GM23338 (cell line): ENCODE results near the gene ITPRIPL1. TPM values are rescaled to one million over a fixed set of nuclear protein-coding genes. Genes with fewer than 3 reads are reported as not detected.

Experiments used
- ATAC-seq: fragments of 200-7000 bp; cut with Tn5 transposase; 3 replicates; pipeline ENCODE4 v1.9.1; 2020
- DNase-seq: peaks from one replicate; pipeline ENCODE4 v3.0.0-alpha.2; 2015; ENCODE audit warnings: low spot score
- H2AFZ ChIP-seq: fragments of 200-600 bp; sonication (generic); 2 replicates; pipeline ENCODE4 v1.8.0; 2016; ENCODE audit warnings: antibody characterized with exemption, mild to moderate bottlenecking, moderate library complexity
- H3F3A ChIP-seq: fragments of 200-600 bp; sonication (generic); replicated peaks from 2 replicates; pipeline ENCODE4 v1.8.0; 2017; ENCODE audit warnings: antibody characterized with exemption, mixed run types, low read depth
- H3K27ac ChIP-seq: fragments of 200-600 bp; sonication (generic); 2 replicates; pipeline ENCODE4 v1.6.1; 2016; ENCODE audit warnings: low read depth
- H3K27me3 ChIP-seq: fragments of 200-600 bp; sonication (generic); 2 replicates; pipeline ENCODE4 v1.8.0; 2016; ENCODE audit warnings: mild to moderate bottlenecking, mixed run types, moderate library complexity; ENCODE audit not compliant: insufficient read depth
- H3K36me3 ChIP-seq: fragments of 200-600 bp; sonication (generic); 2 replicates; pipeline ENCODE4 v1.8.0; 2016; ENCODE audit warnings: mild to moderate bottlenecking; ENCODE audit not compliant: insufficient read depth
- H3K4me1 ChIP-seq: fragments of 200-600 bp; sonication (generic); 2 replicates; pipeline ENCODE4 v1.8.0; 2016; ENCODE audit warnings: mild to moderate bottlenecking, moderate library complexity; ENCODE audit not compliant: insufficient read depth
- H3K4me2 ChIP-seq: fragments of 200-600 bp; sonication (generic); 2 replicates; pipeline ENCODE4 v1.7.1; 2017; ENCODE audit warnings: mixed run types
- H3K4me3 ChIP-seq: fragments of 200-600 bp; sonication (generic); 2 replicates; pipeline ENCODE4 v1.6.1; 2016; ENCODE audit warnings: mixed run types
- H3K79me2 ChIP-seq: fragments of 200-600 bp; sonication (generic); replicated peaks from 2 replicates; pipeline ENCODE4 v1.8.0; 2017; ENCODE audit warnings: mild to moderate bottlenecking; ENCODE audit not compliant: insufficient read depth
- H3K9me2 ChIP-seq: fragments of 200-600 bp; sonication (generic); 2 replicates; pipeline ENCODE4 v1.8.0; 2017; ENCODE audit not compliant: insufficient read depth
- H4K20me1 ChIP-seq: fragments of 200-600 bp; sonication (generic); replicated peaks from 2 replicates; pipeline ENCODE4 v1.8.0; 2017; ENCODE audit warnings: mild to moderate bottlenecking; ENCODE audit not compliant: insufficient read depth
- H3K27ac Mint-ChIP-seq: 2 replicates; pipeline ENCODE4 v1.8.0; 2020; ENCODE audit warnings: inconsistent platforms, mild to moderate bottlenecking, moderate library complexity, mixed read lengths
- H3K27me3 Mint-ChIP-seq: 3 replicates; pipeline ENCODE4 v1.8.0; 2022; ENCODE audit warnings: low read depth, mild to moderate bottlenecking, moderate library complexity, mixed read lengths, inconsistent platforms; ENCODE audit not compliant: insufficient read depth, poor library complexity
- H3K36me3 Mint-ChIP-seq: 3 replicates; pipeline ENCODE4 v1.8.0; 2021; ENCODE audit warnings: low read depth, mild to moderate bottlenecking, inconsistent platforms, moderate library complexity, mixed read lengths
- H3K4me1 Mint-ChIP-seq: 3 replicates; pipeline ENCODE4 v1.8.0; 2020; ENCODE audit warnings: mild to moderate bottlenecking, inconsistent platforms, mixed read lengths
- H3K4me3 Mint-ChIP-seq: 3 replicates; pipeline ENCODE4 v1.8.0; 2021; ENCODE audit warnings: moderate library complexity, mild to moderate bottlenecking, inconsistent platforms, mixed read lengths
- H3K9me3 Mint-ChIP-seq: 3 replicates; pipeline ENCODE4 v1.8.0; 2020; ENCODE audit warnings: moderate library complexity, mild to moderate bottlenecking, inconsistent platforms, mixed read lengths
- CREB1 ChIP-seq: fragments of 250-450 bp; sonication (Bioruptor Pico); IDR thresholded peaks from 2 replicates; pipeline ENCODE4 v1.5.0; 2020; ENCODE audit warnings: low read depth, mild to moderate bottlenecking, moderate library complexity
- EZH2 ChIP-seq: fragments of 200-600 bp; sonication (generic); IDR thresholded peaks from one replicate; pipeline ENCODE4 v1.8.0; 2017; ENCODE audit warnings: antibody characterized with exemption, mild to moderate bottlenecking, low read depth; ENCODE audit not compliant: unreplicated experiment
- EZH2phosphoT487 ChIP-seq: fragments of 200-600 bp; sonication (generic); IDR thresholded peaks from one replicate; pipeline ENCODE4 v1.8.1; 2018; ENCODE audit warnings: antibody characterized with exemption; ENCODE audit not compliant: unreplicated experiment
- NANOG ChIP-seq: IDR thresholded peaks from 2 replicates; pipeline ENCODE4 v1.6.1; 2016; ENCODE audit warnings: antibody characterized with exemption, borderline replicate concordance
- POLR2AphosphoS5 ChIP-seq: IDR thresholded peaks from 2 replicates; pipeline ENCODE4 v1.6.1; 2016; ENCODE audit warnings: antibody characterized with exemption, low read depth
- STAT1 ChIP-seq: IDR thresholded peaks from one replicate; pipeline ENCODE4 v1.6.1; 2016; ENCODE audit warnings: antibody characterized with exemption; ENCODE audit not compliant: unreplicated experiment
- ZNF114 ChIP-seq: fragments of 250-450 bp; sonication (Bioruptor Pico); IDR thresholded peaks from 2 replicates; pipeline ENCODE4 v1.5.0; 2020; ENCODE audit warnings: mild to moderate bottlenecking, moderate library complexity
- ZNF331 ChIP-seq: fragments of 250-450 bp; sonication (Bioruptor Pico); IDR thresholded peaks from 2 replicates; pipeline ENCODE4 v1.5.0; 2020; ENCODE audit warnings: low read depth, mild to moderate bottlenecking, moderate library complexity
- polyA plus RNA-seq: library from polyadenylated mRNA; unstranded; fragments of >200 nt; fragmentation: Nextera tagmentation; extraction: Ambion mirVana; gene quantifications from 2 replicates; pipeline ENCODE4 v1.2.1, GENCODE V29; 2016
- total RNA-seq: library from RNA; depleted of rRNA; stranded (reverse); fragments of >200 nt; shearing (Covaris generic); gene quantifications from 2 replicates; pipeline ENCODE4 v1.2.3, GENCODE V29; 2014
- TF ChIP-seq, protein P1 (sequence below), 2 experiments: fragments of 200-600 bp in 1 of 2; sonication (generic) in 1 of 2; conservative IDR thresholded peaks; 2 replicates each; pipeline versions ENCODE4 v1.5.1 to v1.6.1; 2016 to 2017; ENCODE audit warnings: antibody characterized with exemption in 2 of 2, low read depth in 2 of 2, mild to moderate bottlenecking in 2 of 2, moderate library complexity in 1 of 2
- TF ChIP-seq, protein P2 (sequence below): IDR thresholded peaks from 2 replicates; pipeline ENCODE4 v1.6.1; 2016; ENCODE audit warnings: antibody characterized with exemption
- TF ChIP-seq, protein P3 (sequence below): IDR thresholded peaks from one replicate; pipeline ENCODE4 v1.6.1; 2018; ENCODE audit warnings: antibody characterized with exemption; ENCODE audit not compliant: unreplicated experiment

Gene ITPRIPL1
- total and polyA plus RNA-seq, 2 experiments from 2014 or later: 5.3 to 14.0 TPM

DNA sequence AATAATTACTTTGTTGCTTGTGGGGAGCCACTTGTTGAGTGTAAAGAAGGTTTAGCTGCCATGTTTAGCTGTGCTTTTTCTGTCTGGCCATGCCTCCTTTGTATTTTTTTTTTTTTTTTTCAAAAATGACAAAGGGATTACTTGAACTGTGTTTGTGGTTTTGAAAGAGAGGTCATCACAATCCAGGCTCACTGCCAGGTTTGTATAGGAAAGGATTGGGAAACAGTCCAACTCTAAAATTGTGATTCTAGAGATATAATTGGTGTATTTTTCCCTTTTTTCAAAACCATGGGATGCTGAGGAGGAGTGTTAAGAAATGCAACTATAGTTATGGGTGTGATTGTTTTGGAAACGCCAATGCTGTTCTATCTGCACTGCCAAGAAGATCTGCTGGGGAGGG lies 4.3 kb downstream of the ITPRIPL1 start (continued):
- TF ChIP-seq CREB1 (no peak), STAT1 (no peak), EZH2phosphoT487 (no peak), ZNF331 (CRISPR knock-in tag) (no peak), NANOG (no peak), EZH2 (no peak), ZNF114 (no peak)
- TF ChIP-seq, protein P1, sequence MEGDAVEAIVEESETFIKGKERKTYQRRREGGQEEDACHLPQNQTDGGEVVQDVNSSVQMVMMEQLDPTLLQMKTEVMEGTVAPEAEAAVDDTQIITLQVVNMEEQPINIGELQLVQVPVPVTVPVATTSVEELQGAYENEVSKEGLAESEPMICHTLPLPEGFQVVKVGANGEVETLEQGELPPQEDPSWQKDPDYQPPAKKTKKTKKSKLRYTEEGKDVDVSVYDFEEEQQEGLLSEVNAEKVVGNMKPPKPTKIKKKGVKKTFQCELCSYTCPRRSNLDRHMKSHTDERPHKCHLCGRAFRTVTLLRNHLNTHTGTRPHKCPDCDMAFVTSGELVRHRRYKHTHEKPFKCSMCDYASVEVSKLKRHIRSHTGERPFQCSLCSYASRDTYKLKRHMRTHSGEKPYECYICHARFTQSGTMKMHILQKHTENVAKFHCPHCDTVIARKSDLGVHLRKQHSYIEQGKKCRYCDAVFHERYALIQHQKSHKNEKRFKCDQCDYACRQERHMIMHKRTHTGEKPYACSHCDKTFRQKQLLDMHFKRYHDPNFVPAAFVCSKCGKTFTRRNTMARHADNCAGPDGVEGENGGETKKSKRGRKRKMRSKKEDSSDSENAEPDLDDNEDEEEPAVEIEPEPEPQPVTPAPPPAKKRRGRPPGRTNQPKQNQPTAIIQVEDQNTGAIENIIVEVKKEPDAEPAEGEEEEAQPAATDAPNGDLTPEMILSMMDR (conservative IDR thresholded peaks at IDR 0.05; ENCODE audit: low read depth in 2 of 2): no peak
- TF ChIP-seq, protein P2, sequence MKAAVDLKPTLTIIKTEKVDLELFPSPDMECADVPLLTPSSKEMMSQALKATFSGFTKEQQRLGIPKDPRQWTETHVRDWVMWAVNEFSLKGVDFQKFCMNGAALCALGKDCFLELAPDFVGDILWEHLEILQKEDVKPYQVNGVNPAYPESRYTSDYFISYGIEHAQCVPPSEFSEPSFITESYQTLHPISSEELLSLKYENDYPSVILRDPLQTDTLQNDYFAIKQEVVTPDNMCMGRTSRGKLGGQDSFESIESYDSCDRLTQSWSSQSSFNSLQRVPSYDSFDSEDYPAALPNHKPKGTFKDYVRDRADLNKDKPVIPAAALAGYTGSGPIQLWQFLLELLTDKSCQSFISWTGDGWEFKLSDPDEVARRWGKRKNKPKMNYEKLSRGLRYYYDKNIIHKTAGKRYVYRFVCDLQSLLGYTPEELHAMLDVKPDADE: no peak

GRCh38 chr2:96329874-96330273 lies 4.8 kb downstream of the ITPRIPL1 start:
- Histone ChIP-seq H3K27ac (no peak overlapping the region), H3K36me3 (no peaks in the 10 kb centered on the region), H3F3A (0 out of 2 replicates have a peak, but pooled peaks cover 2% of the 10 kb centered on the region), H2AFZ (no peak overlapping the region), H3K27me3 (peaks cover 12% of the 10 kb centered on the region; the same call in 1 of the 2 replicates), H3K4me3 (no peak overlapping the region), H3K4me2 (no peak overlapping the region), H3K79me2 (no peaks in the 10 kb centered on the region), H4K20me1 (0 out of 2 replicates have a peak, but pooled peaks cover 3% of the 10 kb centered on the region), H3K9me2 (no peaks in the 10 kb centered on the region), H3K4me1 (no peaks in the 10 kb centered on the region)
- no peak for ATAC-seq
- TF ChIP-seq POLR2AphosphoS5: no peak
- TF ChIP-seq, protein P3, sequence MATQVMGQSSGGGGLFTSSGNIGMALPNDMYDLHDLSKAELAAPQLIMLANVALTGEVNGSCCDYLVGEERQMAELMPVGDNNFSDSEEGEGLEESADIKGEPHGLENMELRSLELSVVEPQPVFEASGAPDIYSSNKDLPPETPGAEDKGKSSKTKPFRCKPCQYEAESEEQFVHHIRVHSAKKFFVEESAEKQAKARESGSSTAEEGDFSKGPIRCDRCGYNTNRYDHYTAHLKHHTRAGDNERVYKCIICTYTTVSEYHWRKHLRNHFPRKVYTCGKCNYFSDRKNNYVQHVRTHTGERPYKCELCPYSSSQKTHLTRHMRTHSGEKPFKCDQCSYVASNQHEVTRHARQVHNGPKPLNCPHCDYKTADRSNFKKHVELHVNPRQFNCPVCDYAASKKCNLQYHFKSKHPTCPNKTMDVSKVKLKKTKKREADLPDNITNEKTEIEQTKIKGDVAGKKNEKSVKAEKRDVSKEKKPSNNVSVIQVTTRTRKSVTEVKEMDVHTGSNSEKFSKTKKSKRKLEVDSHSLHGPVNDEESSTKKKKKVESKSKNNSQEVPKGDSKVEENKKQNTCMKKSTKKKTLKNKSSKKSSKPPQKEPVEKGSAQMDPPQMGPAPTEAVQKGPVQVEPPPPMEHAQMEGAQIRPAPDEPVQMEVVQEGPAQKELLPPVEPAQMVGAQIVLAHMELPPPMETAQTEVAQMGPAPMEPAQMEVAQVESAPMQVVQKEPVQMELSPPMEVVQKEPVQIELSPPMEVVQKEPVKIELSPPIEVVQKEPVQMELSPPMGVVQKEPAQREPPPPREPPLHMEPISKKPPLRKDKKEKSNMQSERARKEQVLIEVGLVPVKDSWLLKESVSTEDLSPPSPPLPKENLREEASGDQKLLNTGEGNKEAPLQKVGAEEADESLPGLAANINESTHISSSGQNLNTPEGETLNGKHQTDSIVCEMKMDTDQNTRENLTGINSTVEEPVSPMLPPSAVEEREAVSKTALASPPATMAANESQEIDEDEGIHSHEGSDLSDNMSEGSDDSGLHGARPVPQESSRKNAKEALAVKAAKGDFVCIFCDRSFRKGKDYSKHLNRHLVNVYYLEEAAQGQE: no peak
- Mint-ChIP-seq H3K27ac (no peak overlapping the region), H3K9me3 (no peaks in the 10 kb centered on the region), H3K27me3 (peaks cover 7% of the 10 kb centered on the region), H3K4me1 (peaks cover 13% of the 10 kb centered on the region), H3K4me3 (no peak overlapping the region), H3K36me3 (peaks cover 24% of the 10 kb centered on the region)
- DNase-seq: no peak
